22Rv1 (cell line): ENCODE results near the gene GRIP2.

ENCODE experiments used
- H3K27ac ChIP-seq: fragments of 450-650 bp; 2 replicates; pipeline ENCODE4 v1.5.1; 2017
- CTCF ChIP-seq: fragments of 450-650 bp; IDR thresholded peaks from 2 replicates; pipeline ENCODE4 v1.5.1; 2017; ENCODE audit warnings: mild to moderate bottlenecking
- ZFX ChIP-seq: fragments of 450-650 bp; IDR thresholded peaks from 2 replicates; pipeline ENCODE4 v1.6.1; 2017; ENCODE audit warnings: antibody characterized with exemption, borderline replicate concordance

GRIP2 gene

GRCh38 chr3:14539742-14540491, at the start of gene GRIP2:
GRIP2 (minus strand) TSS chr3:14540342; CDS start chr3:14540308, 34 bp downstream.
- H3K27ac ChIP-seq: no peak within 1 kb of the TSS
- TF ChIP-seq CTCF (no peak), ZFX (no peak)

GRCh38 chr3:14588425-14589112, 48.4 kb upstream of the GRIP2 start:
- TF ChIP-seq CTCF (no peak), ZFX (no peak)
- no peak overlapping the region for H3K27ac ChIP-seq

- no peak overlapping the region for H3K27ac ChIP-seq
- TF ChIP-seq ZFX: no peak
- TF ChIP-seq CTCF: no peak
These were observed 47.7 kb upstream of the GRIP2 start for GRCh38 chr3:14587740-14588360.

GRCh38 chr3:14586611-14587010, 46.5 kb upstream of the GRIP2 start:
- no peak overlapping the region for H3K27ac ChIP-seq
- TF ChIP-seq CTCF: no peak
- TF ChIP-seq ZFX: no peak

GRCh38 chr3:14583548-14584091, 43.5 kb upstream of the GRIP2 start:
- H3K27ac ChIP-seq: no peak overlapping the region
- no peak for TF ChIP-seq ZFX
- no peak for TF ChIP-seq CTCF

- H3K27ac ChIP-seq: no peak overlapping the region
- TF ChIP-seq ZFX (no peak), CTCF (no peak)
These were observed 41.9 kb upstream of the GRIP2 start for GRCh38 chr3:14582045-14582410.
